H1 (cell line): Measurements from ENCODE around the gene HID1. TPM values are rescaled to one million over a fixed set of nuclear protein-coding genes. Genes with fewer than 3 reads are reported as not detected.

Source experiments
- CTCF ChIA-PET: fragments of 300-600 bp; sonication (Branson Sonifier 250); formaldehyde crosslinking; loops from one replicate; lab custom pipeline; 2021; ENCODE audit not compliant: partially characterized antibody; lab: Charles Lee
- POLR2A ChIA-PET: fragments of 300-600 bp; sonication (Branson Sonifier 250); formaldehyde crosslinking; loops from one replicate; lab custom pipeline; 2021; ENCODE audit warnings: inconsistent platforms; ENCODE audit not compliant: partially characterized antibody; lab: Charles Lee
- DNase-seq, 2 experiments: peaks; one replicate each; pipeline versions ENCODE4 v3.0.0 to v3.0.0-alpha.2; 2010 to 2022; ENCODE audit warnings: low spot score in 2 of 2, low read depth in 1 of 2, mixed read lengths in 1 of 2
- FAIRE-seq: peaks from 2 replicates; lab custom pipeline; 2011; peaks lifted over from hg19 to GRCh38; lab: Jason Lieb, UNC
- H2AFZ ChIP-seq: 2 replicates; pipeline ENCODE4 v1.8.1; 2012; ENCODE audit warnings: low read length, inconsistent platforms
- H2AK5ac ChIP-seq: 2 replicates; pipeline ENCODE4 v1.6.1; 2013; ENCODE audit warnings: low read depth, low read length
- H2BK120ac ChIP-seq: replicated peaks from 2 replicates; pipeline ENCODE3; 2013; ENCODE audit warnings: low read depth, low read length, inconsistent platforms
- H2BK12ac ChIP-seq: 2 replicates; pipeline ENCODE4 v1.6.1; 2013; ENCODE audit warnings: low read depth, low read length
- H2BK15ac ChIP-seq: 2 replicates; pipeline ENCODE4 v1.6.1; 2013; ENCODE audit warnings: low read length
- H2BK20ac ChIP-seq: 2 replicates; pipeline ENCODE4 v1.6.1; 2013; ENCODE audit warnings: low read length
- H2BK5ac ChIP-seq: 2 replicates; pipeline ENCODE4 v1.6.1; 2013; ENCODE audit warnings: low read depth, low read length
- H3K14ac ChIP-seq: 2 replicates; pipeline ENCODE4 v1.6.1; 2013; ENCODE audit warnings: inconsistent platforms; ENCODE audit not compliant: insufficient read length
- H3K18ac ChIP-seq: 2 replicates; pipeline ENCODE4 v1.6.1; 2013; ENCODE audit warnings: low read length; ENCODE audit errors: extremely low read depth
- H3K23ac ChIP-seq: 2 replicates; pipeline ENCODE4 v1.6.1; 2013; ENCODE audit warnings: inconsistent platforms; ENCODE audit not compliant: insufficient read length
- H3K23me2 ChIP-seq: 2 replicates; pipeline ENCODE4 v1.6.1; 2013; ENCODE audit warnings: low read depth, low read length
- H3K27ac ChIP-seq: 2 replicates; pipeline ENCODE4 v1.6.1; 2011; ENCODE audit warnings: low read depth, low read length, inconsistent platforms
- H3K27me3 ChIP-seq, 4 experiments: replicated peaks in 1 of 4; 1 replicate in 1 of 4; 2 replicates in 3 of 4; pipeline versions ENCODE4 v1.6.1 to v1.8.1; 2011 to 2013; ENCODE audit warnings: low read length in 3 of 4, mild to moderate bottlenecking in 3 of 4, inconsistent platforms in 2 of 4, mixed read lengths in 2 of 4, moderate library complexity in 1 of 4; ENCODE audit not compliant: control insufficient read depth in 3 of 4, insufficient read depth in 3 of 4; ENCODE audit errors: extremely low read depth in 1 of 4
- H3K36me3 ChIP-seq, 4 experiments: 2 replicates each; pipeline versions ENCODE4 v1.6.1 to v1.8.1; 2011 to 2013; ENCODE audit warnings: mild to moderate bottlenecking in 4 of 4, low read length in 3 of 4, moderate library complexity in 2 of 4, control low read depth in 1 of 4, inconsistent platforms in 1 of 4; ENCODE audit not compliant: insufficient read depth in 4 of 4, control insufficient read depth in 2 of 4
- H3K4ac ChIP-seq: replicated peaks from 2 replicates; pipeline ENCODE3; 2013; ENCODE audit warnings: low read length, low read depth, mixed read lengths, inconsistent platforms; ENCODE audit not compliant: insufficient read length
- H3K4me1 ChIP-seq, 4 experiments: replicated peaks in 1 of 4; 1 replicate in 1 of 4; 2 replicates in 3 of 4; pipeline versions ENCODE4 v1.6.1 to v1.8.1; 2011 to 2013; ENCODE audit warnings: low read length in 3 of 4, inconsistent platforms in 2 of 4, mixed read lengths in 1 of 4; ENCODE audit not compliant: insufficient read depth in 4 of 4, control insufficient read depth in 3 of 4
- H3K4me2 ChIP-seq, 2 experiments: 2 replicates each; pipeline versions ENCODE4 v1.6.1 to v1.8.1; 2011 to 2013; ENCODE audit warnings: low read depth in 2 of 2, low read length in 2 of 2, control low read depth in 1 of 2, inconsistent platforms in 1 of 2, mild to moderate bottlenecking in 1 of 2; ENCODE audit not compliant: insufficient read depth in 1 of 2
- H3K4me3 ChIP-seq, 4 experiments: fragments of 200-600, 300-600 bp in 1 of 4; sonication (generic), shearing (Covaris generic), sonication (Bioruptor Twin) in 1 of 4; 2 replicates each; pipeline versions ENCODE4 v1.5.1 to v1.8.1; 2011 to 2016; ENCODE audit warnings: low read length in 4 of 4, low read depth in 3 of 4, control low read depth in 2 of 4, inconsistent platforms in 2 of 4, mild to moderate bottlenecking in 2 of 4, mixed read lengths in 1 of 4, moderate library complexity in 1 of 4; ENCODE audit not compliant: insufficient read depth in 2 of 4; ENCODE audit errors: extremely low read depth in 1 of 4
- H3K56ac ChIP-seq: replicated peaks from 2 replicates; pipeline ENCODE3; 2013; ENCODE audit warnings: low read depth, mild to moderate bottlenecking, mixed read lengths, low read length, inconsistent platforms; ENCODE audit not compliant: insufficient read length
- H3K79me1 ChIP-seq: 2 replicates; pipeline ENCODE4 v1.6.1; 2013; ENCODE audit warnings: low read depth, low read length, control low read depth
- H3K79me2 ChIP-seq, 2 experiments: 2 replicates each; pipeline versions ENCODE4 v1.6.1 to v1.8.1; 2012 to 2013; ENCODE audit warnings: low read length in 2 of 2, mild to moderate bottlenecking in 2 of 2, inconsistent platforms in 1 of 2; ENCODE audit not compliant: insufficient read depth in 2 of 2, control insufficient read depth in 1 of 2
- H3K9ac ChIP-seq, 4 experiments: replicated peaks in 1 of 4; 1 replicate in 1 of 4; 2 replicates in 3 of 4; pipeline versions ENCODE4 v1.6.1 to v1.8.1; 2011 to 2013; ENCODE audit warnings: low read depth in 3 of 4, low read length in 3 of 4, control low read depth in 2 of 4, mild to moderate bottlenecking in 2 of 4, moderate library complexity in 2 of 4, inconsistent platforms in 1 of 4; ENCODE audit errors: extremely low read depth in 1 of 4
- H3K9me3 ChIP-seq, 2 experiments: 2 replicates each; pipeline versions ENCODE4 v1.6.1 to v1.8.1; 2012 to 2013; ENCODE audit warnings: mild to moderate bottlenecking in 2 of 2, moderate library complexity in 2 of 2, control low read depth in 1 of 2, inconsistent platforms in 1 of 2, low read depth in 1 of 2, low read length in 1 of 2, mixed read lengths in 1 of 2; ENCODE audit not compliant: insufficient read depth in 2 of 2
- H4K20me1 ChIP-seq, 2 experiments: replicated peaks in 1 of 2; 2 replicates each; pipeline versions ENCODE3 to v1.8.1; 2011 to 2013; ENCODE audit warnings: inconsistent platforms in 2 of 2, low read length in 2 of 2, mild to moderate bottlenecking in 1 of 2; ENCODE audit not compliant: insufficient read depth in 2 of 2, control insufficient read depth in 1 of 2
- H4K5ac ChIP-seq: 2 replicates; pipeline ENCODE4 v1.6.1; 2013; ENCODE audit warnings: low read length, low read depth, mixed read lengths, inconsistent platforms; ENCODE audit not compliant: insufficient read length
- H4K8ac ChIP-seq: 2 replicates; pipeline ENCODE4 v1.8.0; 2013; ENCODE audit warnings: mild to moderate bottlenecking, moderate library complexity, low read length, inconsistent platforms; ENCODE audit not compliant: insufficient read depth; ENCODE audit errors: extremely low read depth
- H4K91ac ChIP-seq: replicated peaks from 2 replicates; pipeline ENCODE3; 2013; ENCODE audit warnings: low read length, mixed read lengths, inconsistent platforms; ENCODE audit not compliant: insufficient read length
- CBX8 ChIP-seq: fragments of 300-800, 300-1000 bp; sonication (generic); IDR thresholded peaks from 2 replicates; pipeline ENCODE4 v1.7.1; 2016; ENCODE audit warnings: low read depth, low read length, borderline replicate concordance
- JUN ChIP-seq: IDR thresholded peaks from 2 replicates; pipeline ENCODE4 v1.6.1; 2011; ENCODE audit warnings: low read depth, mild to moderate bottlenecking, improper control_type of control experiment, low read length
- MAFK ChIP-seq: IDR thresholded peaks from 2 replicates; pipeline ENCODE4 v1.6.1; 2012; ENCODE audit warnings: low read depth, mild to moderate bottlenecking, improper control_type of control experiment, low read length
- POU5F1 ChIP-seq: IDR thresholded peaks from 2 replicates; pipeline ENCODE4 v1.6.1; 2011; ENCODE audit warnings: low read depth, mild to moderate bottlenecking, low read length, moderate library complexity
- SAP30 ChIP-seq: fragments of 300-600 bp; sonication (generic); IDR thresholded peaks from 2 replicates; pipeline ENCODE4 v1.7.1; 2012; ENCODE audit warnings: low read length, moderate library complexity, mild to moderate bottlenecking, inconsistent platforms; ENCODE audit not compliant: insufficient read depth, insufficient replicate concordance
- TAF1 ChIP-seq: IDR thresholded peaks from 2 replicates; pipeline ENCODE4 v1.6.1; 2011; ENCODE audit warnings: mild to moderate bottlenecking, low read depth, low read length
- TBP ChIP-seq: IDR thresholded peaks from 2 replicates; pipeline ENCODE4 v1.6.1; 2011; ENCODE audit warnings: low read depth, low read length, improper control_type of control experiment
- ZNF274 ChIP-seq: IDR thresholded peaks from 2 replicates; pipeline ENCODE4 v1.7.0; 2012; ENCODE audit warnings: low read length, borderline replicate concordance; ENCODE audit errors: extremely low read depth
- WGBS, 2 experiments: shearing (Covaris generic) in 1 of 2; methylation state at CpG; one replicate each; pipeline versions ENCODE4 v1.1.6 to v1.1.7; 2013 to 2015; ENCODE audit warnings: low lambda C conversion rate in 2 of 2, mixed read lengths in 2 of 2, inconsistent platforms in 1 of 2, low coverage in 1 of 2, missing lambda C conversion rate in 1 of 2; ENCODE audit not compliant: insufficient replicate concordance in 2 of 2, insufficient coverage in 1 of 2, insufficient read length in 1 of 2; ENCODE audit errors: extremely low coverage in 1 of 2, missing lambda C conversion rate in 1 of 2; 5-methylcytosine and 5-hydroxymethylcytosine counted together
- polyA plus RNA-seq, 7 experiments: library from polyadenylated mRNA; depleted of rRNA in 3 of 7; stranded (reverse) in 5 of 7; unstranded in 2 of 7; fragments of >200 nt in 5 of 7; fragments of 200-250 nt in 2 of 7; gene quantifications; 1 replicate in 5 of 7; 2 replicates in 1 of 7; 4 replicates in 1 of 7; pipeline versions ENCODE4 v1.2.1 to v1.2.3, GENCODE V29; 2011 to 2013; ENCODE audit warnings: missing spikeins in 2 of 7, mixed read lengths in 2 of 7
- total RNA-seq: library from RNA; stranded (reverse); fragmentation: NEBNext Ultra II Directional; extraction: Animal tissue kit (Norgen Biotek cat#: 25700); gene quantifications from 2 replicates; pipeline ENCODE4 v1.2.1, GENCODE V29; 2021

HID1 gene
- total and polyA plus RNA-seq, 2 of the 8 experiments (the other 6 are each of a cell fraction or from before 2014, with no cell fraction given): 15.1 to 25.9 TPM

- H2BK12ac ChIP-seq: 0 out of 2 replicates have a peak overlapping the region, but pooled peaks have one; percentile 39
- H2BK5ac ChIP-seq: no peak overlapping the region
- H3K23me2 ChIP-seq: peaks cover 9% of the 10 kb centered on the region; the same call in 1 of the 2 replicates
- no peak overlapping the region for H4K8ac ChIP-seq
- H3K79me2 ChIP-seq: no peaks in the 10 kb centered on the region
- no peak overlapping the region for H3K14ac ChIP-seq
- no peak overlapping the region for H3K27ac ChIP-seq
- H2BK120ac ChIP-seq: no peak overlapping the region
- 0 out of 2 replicates have a peak overlapping the region, but pooled peaks have one; percentile 46 for H2BK15ac ChIP-seq
- 91% methylated on average over 6 of the region's 6 CpGs; no CpG with 5 or more reads in 1 of the 2 experiments for WGBS, 2 experiments
- no peak overlapping the region for H4K91ac ChIP-seq
- no peak overlapping the region for H2BK20ac ChIP-seq
- peaks cover 40 to 57% (median 48%) of the 10 kb centered on the region in 4 experiments for H3K27me3 ChIP-seq
- H3K4ac ChIP-seq: no peak overlapping the region
- H3K4me2 ChIP-seq: peak overlapping the region in 1 of 2 experiments; percentile 73; a peak in 2 of 4 replicates
- no peak for TF ChIP-seq JUN
- no peak for TF ChIP-seq MAFK
- no peak for TF ChIP-seq TAF1
- no peak for TF ChIP-seq POU5F1
- TF ChIP-seq SAP30: no peak
- no peak for TF ChIP-seq ZNF274
- no peak for TF ChIP-seq CBX8
- TF ChIP-seq TBP: no peak
- no peak overlapping the region for H3K56ac ChIP-seq
- H3K9ac ChIP-seq: no peak overlapping the region
- ChIA-PET POLR2A (interaction anchor here (1.8 kb wide), 1 partner anchor 49 kb away, joined by 4 read pairs; the partner anchor contains the start of gene FDXR), CTCF (interaction anchor here (0.6 to 49.9 kb wide), 17 partner anchors 8 to 201 kb away, joined by 3 to 1072 read pairs (median 5); partner anchors contain the start of gene OTOP3)
- no peak for FAIRE-seq
- H4K5ac ChIP-seq: no peak overlapping the region
- peak overlapping the region in 1 of 4 experiments; percentile 74; a peak in 2 of 8 replicates for H3K4me3 ChIP-seq
- no peaks in the 10 kb centered on the region; a peak in 1 of 8 replicates for H3K36me3 ChIP-seq
- no peaks in the 10 kb centered on the region for H3K9me3 ChIP-seq
- peaks cover 0 to 19% (median 16%) of the 10 kb centered on the region in 4 experiments; a peak in 6 of 7 replicates for H3K4me1 ChIP-seq
- no peak overlapping the region for H3K23ac ChIP-seq
- no peak overlapping the region for H2AFZ ChIP-seq
- peaks cover 0 to 5% of the 10 kb centered on the region in 2 experiments for H4K20me1 ChIP-seq
- H3K18ac ChIP-seq: peak overlapping the region; percentile 38
- no peak for DNase-seq
- H3K79me1 ChIP-seq: no peaks in the 10 kb centered on the region
- H2AK5ac ChIP-seq: no peak overlapping the region
These were observed 50.4 kb downstream of the HID1 start for GRCh38 chr17:74922172-74922571.
